Thyroid gland (tissue), 4 donors: Measurements from ENCODE around the gene BMP2K. TPM values are rescaled to one million over a fixed set of nuclear protein-coding genes. Genes with fewer than 3 reads are reported as not detected.

Experiments used
- DNase-seq, 2 donors: peaks; one replicate each; pipeline ENCODE4 v3.0.0-alpha.2; 2019
- H3K27ac ChIP-seq, 3 donors: fragments of 200-600 bp; sonication (generic); 1 replicate in 2 of 3; 2 replicates in 1 of 3; pipeline ENCODE4 v1.5.1; 2016 to 2019; ENCODE audit warnings: mild to moderate bottlenecking in 1 of 3, moderate library complexity in 1 of 3
- H3K27me3 ChIP-seq: fragments of 200-600 bp; sonication (generic); one replicate; pipeline ENCODE4 v1.5.1; 2019
- H3K36me3 ChIP-seq, 2 donors: fragments of 200-600 bp; sonication (generic); one replicate each; pipeline ENCODE4 v1.5.1; 2016 to 2019
- H3K4me1 ChIP-seq, 2 donors: fragments of 200-600 bp; sonication (generic); one replicate each; pipeline ENCODE4 v1.5.1; 2017 to 2019
- H3K4me3 ChIP-seq, 3 donors: fragments of 200-600 bp; sonication (generic); replicated peaks in 1 of 3; 1 replicate in 2 of 3; 2 replicates in 1 of 3; pipeline ENCODE4 v1.5.1; 2016; ENCODE audit warnings: mild to moderate bottlenecking in 1 of 3
- H3K9me3 ChIP-seq: fragments of 200-600 bp; sonication (generic); one replicate; pipeline ENCODE4 v1.5.1; 2017
- CTCF ChIP-seq, 6 experiments: fragments of 200-600 bp in 3 of 6; fragments of 450-650 bp in 3 of 6; sonication (generic) in 3 of 6; IDR thresholded peaks; one replicate each; pipeline ENCODE4 v1.5.1; 2016 to 2019; ENCODE audit warnings: antibody characterized with exemption in 6 of 6, mild to moderate bottlenecking in 2 of 6, inconsistent platforms in 1 of 6, moderate library complexity in 1 of 6
- POLR2A ChIP-seq, 2 donors: fragments of 450-650 bp; IDR thresholded peaks; one replicate each; pipeline ENCODE4 v1.6.1; 2017; ENCODE audit warnings: antibody characterized with exemption in 2 of 2, mild to moderate bottlenecking in 2 of 2, moderate library complexity in 1 of 2
- WGBS, 2 donors: methylation state at CpG; one replicate each; pipeline ENCODE4 v1.1.5; 2017; 5-methylcytosine and 5-hydroxymethylcytosine counted together
- intact Hi-C: fragments of 100-400 bp; cut with DNase I; formaldehyde crosslinking; loops from one replicate; pipeline ENCODE4 v1.15.1; 2023
- total RNA-seq, 4 donors: library from RNA; depleted of rRNA; stranded (reverse); fragments of >200 nt; gene quantifications; one replicate each; pipeline ENCODE4 v1.2.3, GENCODE V29; 2016

The BMP2K gene
- total RNA-seq, 4 donors from 2014 or later: 63.8 to 69.2 (median 64.3) TPM

GRCh38 chr4:78735697-78736096 is 40.5 kb upstream of the BMP2K start:
- Histone ChIP-seq H3K27ac (no peak overlapping the region), H3K27me3 (no peaks in the 10 kb centered on the region), H3K4me3 (no peak overlapping the region), H3K36me3 (no peaks in the 10 kb centered on the region), H3K9me3 (no peaks in the 10 kb centered on the region), H3K4me1 (no peaks in the 10 kb centered on the region)
- TF ChIP-seq CTCF (IDR thresholded peaks at IDR 0.05) (no peak), POLR2A (IDR thresholded peaks at IDR 0.05) (no peak)
- DNase-seq: no peak
- intact Hi-C loops: no loop called here

GRCh38 chr4:78737035-78737434 is 39.1 kb upstream of the BMP2K start:
- Histone ChIP-seq H3K9me3 (no peaks in the 10 kb centered on the region), H3K4me1 (no peaks in the 10 kb centered on the region), H3K4me3 (no peak overlapping the region), H3K36me3 (no peaks in the 10 kb centered on the region), H3K27ac (no peak overlapping the region), H3K27me3 (no peaks in the 10 kb centered on the region)
- intact Hi-C loops: no loop called here
- TF ChIP-seq POLR2A (IDR thresholded peaks at IDR 0.05): no peak
- TF ChIP-seq CTCF (IDR thresholded peaks at IDR 0.05): no peak
- 97 to 100% methylated on average over 1 of the region's 1 CpG for WGBS, 2 donors
- no peak for DNase-seq

GRCh38 chr4:78737973-78738372 is 38.2 kb upstream of the BMP2K start:
- DNase-seq: no peak
- Histone ChIP-seq H3K4me3 (no peak overlapping the region), H3K27me3 (no peaks in the 10 kb centered on the region), H3K27ac (no peak overlapping the region), H3K4me1 (no peaks in the 10 kb centered on the region), H3K36me3 (no peaks in the 10 kb centered on the region), H3K9me3 (no peaks in the 10 kb centered on the region)
- TF ChIP-seq CTCF (IDR thresholded peaks at IDR 0.05): no peak
- TF ChIP-seq POLR2A (IDR thresholded peaks at IDR 0.05): no peak
- 67 to 76% methylated on average over 2 of the region's 2 CpGs for WGBS, 2 donors
- intact Hi-C loops: no loop called here

GRCh38 chr4:78742300-78742699 is 33.9 kb upstream of the BMP2K start:
- H3K36me3 ChIP-seq: no peaks in the 10 kb centered on the region
- TF ChIP-seq POLR2A (IDR thresholded peaks at IDR 0.05): no peak
- intact Hi-C loops: no loop called here
- no peak for DNase-seq
- H3K4me3 ChIP-seq: no peak overlapping the region
- no peaks in the 10 kb centered on the region for H3K9me3 ChIP-seq
- no peak overlapping the region for H3K27ac ChIP-seq
- no peaks in the 10 kb centered on the region for H3K4me1 ChIP-seq
- H3K27me3 ChIP-seq: no peaks in the 10 kb centered on the region
- WGBS, 2 donors: 89 to 92% methylated on average over 2 of the region's 2 CpGs

GRCh38 chr4:78747475-78747922 is 28.7 kb upstream of the BMP2K start:
- 83 to 85% methylated on average over 3 of the region's 3 CpGs for WGBS, 2 donors
- no peaks in the 10 kb centered on the region for H3K27me3 ChIP-seq
- H3K9me3 ChIP-seq: no peaks in the 10 kb centered on the region
- TF ChIP-seq CTCF (IDR thresholded peaks at IDR 0.05): no peak
- TF ChIP-seq POLR2A (IDR thresholded peaks at IDR 0.05): no peak
- H3K27ac ChIP-seq: no peak overlapping the region
- no peak for DNase-seq
- intact Hi-C loops: no loop called here
- H3K4me1 ChIP-seq: peaks cover 0 to 7% of the 10 kb centered on the region in 2 donors
- no peaks in the 10 kb centered on the region for H3K36me3 ChIP-seq
- no peak overlapping the region for H3K4me3 ChIP-seq

- Histone ChIP-seq H3K27me3 (no peaks in the 10 kb centered on the region), H3K4me1 (peaks cover 0 to 7% of the 10 kb centered on the region in 2 donors), H3K36me3 (no peaks in the 10 kb centered on the region), H3K27ac (no peak overlapping the region), H3K4me3 (no peak overlapping the region), H3K9me3 (no peaks in the 10 kb centered on the region)
- WGBS, 2 donors: 89 to 96% methylated on average over 2 of the region's 2 CpGs
- DNase-seq: no peak
- TF ChIP-seq CTCF (IDR thresholded peaks at IDR 0.05): no peak
- no peak for TF ChIP-seq POLR2A (IDR thresholded peaks at IDR 0.05)
- intact Hi-C loops: no loop called here
Measured at GRCh38 chr4:78748381-78748780, 27.8 kb upstream of the BMP2K start.
